ENCODE data around the gene THBS2. TPM values are rescaled to one million over a fixed set of nuclear protein-coding genes. Genes with fewer than 3 reads are reported as not detected.

Gene THBS2
- total and polyA plus RNA-seq, 4 donors: 5.5 to 35.4 (median 24.1) TPM

DNA sequence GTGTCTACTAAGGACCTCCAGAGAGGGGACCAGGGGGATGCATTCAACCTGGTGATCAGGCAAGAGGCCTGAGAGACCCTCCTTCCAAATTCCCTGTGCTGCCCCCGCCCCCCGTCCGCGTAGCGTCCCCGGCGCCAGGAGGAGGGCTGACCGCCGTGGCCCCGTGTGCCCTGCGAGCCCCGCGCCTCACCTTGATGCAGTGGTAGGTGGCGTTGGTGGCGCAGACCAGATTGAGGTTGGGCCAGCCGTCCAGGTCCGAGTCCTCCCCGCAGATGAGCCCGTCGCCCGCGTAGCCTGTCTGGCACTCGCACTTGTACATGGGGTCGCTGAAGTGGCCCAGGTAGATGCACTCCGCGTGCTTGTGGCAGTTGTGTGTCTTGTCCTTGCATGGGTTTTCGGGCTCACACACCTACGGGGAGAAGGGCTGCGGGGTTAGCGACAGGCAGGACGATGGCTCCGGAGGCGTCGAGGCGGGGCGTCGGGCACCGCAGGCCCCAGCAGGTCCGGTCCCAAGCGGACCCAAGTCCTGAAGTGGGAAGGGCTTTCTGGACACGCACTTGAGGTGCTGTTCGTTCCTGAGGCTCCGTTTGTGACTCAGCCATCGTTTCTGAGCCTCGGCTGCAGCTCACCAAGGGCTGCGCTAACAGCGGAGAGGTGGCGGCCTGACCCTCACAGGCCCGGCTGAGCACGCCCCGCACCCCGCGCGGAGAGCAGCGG is 21.7 kb downstream of the THBS2 start:
- ATAC-seq (ENCODE audit: insufficient read depth, low FRiP score) (no peak), DNase-seq (no peak)
- 95 to 97% methylated on average over 55 of the region's 55 CpGs for WGBS, 2 donors
- Histone ChIP-seq H3K9ac (ENCODE audit: insufficient read depth in 1 of 2, low read length in 2 of 2) (no peak overlapping the region), H3K27ac (ENCODE audit: low read depth in 1 of 2, low read length in 1 of 2) (no peak overlapping the region), H3K4me1 (ENCODE audit: control insufficient read depth in 5 of 5, insufficient read depth in 5 of 5, low read length in 5 of 5) (no peaks in the 10 kb centered on the region), H3K4me3 (no peak overlapping the region), H3K36me3 (ENCODE audit: control insufficient read depth in 4 of 4, insufficient read depth in 4 of 4, low read length in 4 of 4) (no peaks in the 10 kb centered on the region), H3K9me3 (ENCODE audit: control insufficient read depth in 4 of 4, insufficient read depth in 3 of 4, low read length in 3 of 4) (peaks cover 0 to 11% (median 2%) of the 10 kb centered on the region in 4 donors), H3K27me3 (ENCODE audit: control insufficient read depth in 3 of 3, insufficient read depth in 3 of 3, low read length in 2 of 3) (no peaks in the 10 kb centered on the region)
- TF ChIP-seq, protein P1, sequence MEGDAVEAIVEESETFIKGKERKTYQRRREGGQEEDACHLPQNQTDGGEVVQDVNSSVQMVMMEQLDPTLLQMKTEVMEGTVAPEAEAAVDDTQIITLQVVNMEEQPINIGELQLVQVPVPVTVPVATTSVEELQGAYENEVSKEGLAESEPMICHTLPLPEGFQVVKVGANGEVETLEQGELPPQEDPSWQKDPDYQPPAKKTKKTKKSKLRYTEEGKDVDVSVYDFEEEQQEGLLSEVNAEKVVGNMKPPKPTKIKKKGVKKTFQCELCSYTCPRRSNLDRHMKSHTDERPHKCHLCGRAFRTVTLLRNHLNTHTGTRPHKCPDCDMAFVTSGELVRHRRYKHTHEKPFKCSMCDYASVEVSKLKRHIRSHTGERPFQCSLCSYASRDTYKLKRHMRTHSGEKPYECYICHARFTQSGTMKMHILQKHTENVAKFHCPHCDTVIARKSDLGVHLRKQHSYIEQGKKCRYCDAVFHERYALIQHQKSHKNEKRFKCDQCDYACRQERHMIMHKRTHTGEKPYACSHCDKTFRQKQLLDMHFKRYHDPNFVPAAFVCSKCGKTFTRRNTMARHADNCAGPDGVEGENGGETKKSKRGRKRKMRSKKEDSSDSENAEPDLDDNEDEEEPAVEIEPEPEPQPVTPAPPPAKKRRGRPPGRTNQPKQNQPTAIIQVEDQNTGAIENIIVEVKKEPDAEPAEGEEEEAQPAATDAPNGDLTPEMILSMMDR (IDR thresholded peaks at IDR 0.05; ENCODE audit: control extremely low read depth, extremely low read depth): no peak

DNA sequence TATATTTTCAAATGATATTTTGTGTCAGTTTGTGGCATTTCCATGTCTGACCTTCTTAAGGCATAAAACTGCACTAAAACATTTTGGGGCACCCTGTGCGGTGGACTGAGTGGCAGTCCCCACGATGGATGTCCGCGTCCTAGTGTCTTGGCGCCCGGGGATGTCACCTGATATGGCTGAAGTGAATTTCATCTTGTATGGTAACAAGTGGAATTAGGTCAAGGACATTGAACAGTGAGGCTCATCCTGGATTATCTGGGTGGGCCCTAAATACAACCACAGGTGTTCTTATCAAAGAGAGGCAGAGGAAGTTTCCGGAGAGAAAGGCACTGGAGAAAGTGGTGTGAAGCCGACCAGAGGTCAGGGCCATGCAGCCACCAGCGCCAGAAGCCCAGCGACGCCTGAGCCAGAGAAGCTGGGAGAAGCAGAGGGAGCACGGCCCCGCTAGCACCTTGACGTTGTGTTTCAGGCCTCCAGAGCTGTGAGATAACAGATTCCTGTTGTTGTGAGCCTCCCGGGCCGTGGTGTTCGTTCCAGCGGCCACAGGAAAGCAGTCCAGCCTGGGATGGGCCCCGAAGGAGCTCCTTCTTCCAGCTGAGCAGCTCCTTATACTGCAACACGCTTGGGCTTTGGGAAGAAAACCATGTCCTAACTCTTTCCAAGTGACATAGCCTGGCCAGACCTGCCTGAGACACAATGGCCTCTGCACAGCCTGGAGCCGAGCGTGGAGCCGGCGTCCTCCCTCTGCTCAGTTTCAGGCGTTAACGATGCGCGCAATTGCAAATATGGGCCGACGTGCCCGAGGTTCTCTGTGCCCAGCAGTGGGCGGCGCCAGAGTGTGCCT is 22.5 kb downstream of the THBS2 start:
- no peak for DNase-seq
- H3K9ac ChIP-seq (ENCODE audit: insufficient read depth in 1 of 2, low read length in 2 of 2): no peak overlapping the region
- ATAC-seq (ENCODE audit: insufficient read depth, low FRiP score): no peak
- H3K4me3 ChIP-seq: no peak overlapping the region
- TF ChIP-seq, protein P1 (IDR thresholded peaks at IDR 0.05; ENCODE audit: control extremely low read depth, extremely low read depth): no peak
- no peaks in the 10 kb centered on the region for H3K27me3 ChIP-seq (ENCODE audit: control insufficient read depth in 3 of 3, insufficient read depth in 3 of 3, low read length in 2 of 3)
- peaks cover 0 to 11% (median 2%) of the 10 kb centered on the region in 4 donors for H3K9me3 ChIP-seq (ENCODE audit: control insufficient read depth in 4 of 4, insufficient read depth in 3 of 4, low read length in 3 of 4)
- H3K27ac ChIP-seq (ENCODE audit: low read depth in 1 of 2, low read length in 1 of 2): no peak overlapping the region
- no peaks in the 10 kb centered on the region for H3K36me3 ChIP-seq (ENCODE audit: control insufficient read depth in 4 of 4, insufficient read depth in 4 of 4, low read length in 4 of 4)
- 91 to 92% methylated on average over 33 of the region's 33 CpGs for WGBS, 2 donors
- H3K4me1 ChIP-seq (ENCODE audit: control insufficient read depth in 5 of 5, insufficient read depth in 5 of 5, low read length in 5 of 5): no peaks in the 10 kb centered on the region

DNA sequence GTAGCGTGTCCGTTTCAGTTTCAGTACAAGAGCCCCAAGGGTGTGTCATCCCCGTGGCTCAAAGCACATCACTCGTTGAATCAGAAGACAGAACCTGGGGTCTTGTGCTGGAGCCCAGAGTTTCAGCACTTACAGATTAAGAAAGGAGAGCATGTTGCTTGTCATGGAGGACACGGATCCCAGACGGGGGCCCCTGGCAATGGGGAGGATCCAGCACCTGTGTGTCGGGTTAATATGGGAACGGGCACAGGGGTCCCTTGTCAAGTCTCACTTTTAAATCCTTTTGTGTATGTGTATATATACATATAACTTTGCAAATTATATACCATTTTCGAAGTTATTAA is 23.4 kb downstream of the THBS2 start:
- Histone ChIP-seq H3K27ac (ENCODE audit: low read depth in 1 of 2, low read length in 1 of 2) (no peak overlapping the region), H3K9ac (ENCODE audit: insufficient read depth in 1 of 2, low read length in 2 of 2) (no peak overlapping the region), H3K27me3 (ENCODE audit: control insufficient read depth in 3 of 3, insufficient read depth in 3 of 3, low read length in 2 of 3) (no peaks in the 10 kb centered on the region), H3K4me3 (no peak overlapping the region), H3K9me3 (ENCODE audit: control insufficient read depth in 4 of 4, insufficient read depth in 3 of 4, low read length in 3 of 4) (peaks cover 0 to 11% (median 2%) of the 10 kb centered on the region in 4 donors), H3K4me1 (ENCODE audit: control insufficient read depth in 5 of 5, insufficient read depth in 5 of 5, low read length in 5 of 5) (no peaks in the 10 kb centered on the region), H3K36me3 (ENCODE audit: control insufficient read depth in 4 of 4, insufficient read depth in 4 of 4, low read length in 4 of 4) (no peaks in the 10 kb centered on the region)
- TF ChIP-seq, protein P1 (IDR thresholded peaks at IDR 0.05; ENCODE audit: control extremely low read depth, extremely low read depth): no peak
- no peak for ATAC-seq (ENCODE audit: insufficient read depth, low FRiP score)
- no peak for DNase-seq
- WGBS, 2 donors: 85 to 87% methylated on average over 9 of the region's 9 CpGs

All from lung (tissue), 12 donors.